Measurements from ENCODE around the gene SLC25A15. TPM values are rescaled to one million over a fixed set of nuclear protein-coding genes. Genes with fewer than 3 reads are reported as not detected.

Gene SLC25A15
- polyA plus RNA-seq, 1 of the 3 experiments (the other 2 are of a cell fraction): 15.2 TPM

- ChIA-PET POLR2A (no interaction called here), CTCF (no interaction called here)
- Histone ChIP-seq H3K36me3 (replicated peaks in 1 of 2; ENCODE audit: control insufficient read depth in 1 of 2, insufficient read depth in 2 of 2, low read length in 1 of 2) (peaks cover 28 to 62% of the 10 kb centered on the region in 2 experiments), H3K9me2 (no peaks in the 10 kb centered on the region), H3K27me3 (ENCODE audit: insufficient read depth) (no peaks in the 10 kb centered on the region), H3F3A (replicated peaks; ENCODE audit: insufficient read depth) (no peaks in the 10 kb centered on the region), H3K9me3 (no peaks in the 10 kb centered on the region), H3K4me2 (no peak overlapping the region), H3K27ac (ENCODE audit: low read depth in 2 of 2, low read length in 1 of 2) (no peak overlapping the region), H3K9ac (no peak overlapping the region), H2AFZ (ENCODE audit: low read depth) (no peak overlapping the region), H3K4me1 (ENCODE audit: control insufficient read depth in 1 of 2, insufficient read depth in 2 of 2, low read depth in 1 of 2, low read length in 1 of 2) (no peaks in the 10 kb centered on the region), H3K4me3 (ENCODE audit: low read depth in 2 of 2, low read length in 1 of 2) (no peak overlapping the region), H3K79me2 (ENCODE audit: insufficient read depth) (no peaks in the 10 kb centered on the region), H4K20me1 (ENCODE audit: insufficient read depth) (no peaks in the 10 kb centered on the region)
- WGBS (ENCODE audit: low lambda C conversion rate): 89% methylated on average over 5 of the region's 5 CpGs
- TF ChIP-seq YY1 (IDR thresholded peaks at IDR 0.05; ENCODE audit: low read depth) (no peak), TEAD4 (IDR thresholded peaks at IDR 0.05; ENCODE audit: borderline replicate concordance, insufficient read depth) (no peak), SMC3 (IDR thresholded peaks at IDR 0.05; ENCODE audit: low read depth, low read length) (no peak), TAF1 (IDR thresholded peaks at IDR 0.05; ENCODE audit: borderline replicate concordance, low read depth, low read length) (no peak), RFX5 (IDR thresholded peaks at IDR 0.05; ENCODE audit: low read length) (no peak), JUND (IDR thresholded peaks at IDR 0.05) (no peak), CTCF (IDR thresholded peaks at IDR 0.05) (no peak), ELF1 (IDR thresholded peaks at IDR 0.05) (no peak), GATA2 (CRISPR knock-in tag; IDR thresholded peaks at IDR 0.05) (no peak), REST (IDR thresholded peaks at IDR 0.05; ENCODE audit: low read depth, low read length) (no peak), IRF3 (IDR thresholded peaks at IDR 0.05; ENCODE audit: low read depth, low read length) (no peak), GABPA (IDR thresholded peaks at IDR 0.05; ENCODE audit: low read depth) (no peak), RXRA (IDR thresholded peaks at IDR 0.05; ENCODE audit: borderline replicate concordance, low read depth) (no peak), POLR2AphosphoS5 (IDR thresholded peaks at IDR 0.05; ENCODE audit: low read depth, low read length) (no peak), NRF1 (IDR thresholded peaks at IDR 0.05; ENCODE audit: low read depth, low read length) (no peak)
- DNase-seq: no peak
Observed at GRCh38 chr13:40809471-40809870, 20.1 kb downstream of the SLC25A15 start.

Data from SK-N-SH (cell line).